Nucleus accumbens (tissue), 56 donors: ENCODE data around the gene ELP4.

Experiments
- DNase-seq, 56 donors: peaks; one replicate each; lab custom pipeline; 2025; lab: John Stamatoyannopoulos, UW

Gene ELP4

GRCh38 chr11:31797190-31798056 lies 287.9 kb downstream of the ELP4 start:
- no peak for DNase-seq

GRCh38 chr11:31798057-31798553 lies 288.5 kb downstream of the ELP4 start:
- no peak for DNase-seq

GRCh38 chr11:31798554-31799434 lies 289.2 kb downstream of the ELP4 start:
- DNase-seq, result peak in 1 of 56 donors; percentile 22

- no peak for DNase-seq
These were observed 290.1 kb downstream of the ELP4 start for GRCh38 chr11:31799435-31800397.

- no peak for DNase-seq
These were observed 291.1 kb downstream of the ELP4 start for GRCh38 chr11:31800398-31801265.

- DNase-seq, result no peak
These were observed 291.7 kb downstream of the ELP4 start for GRCh38 chr11:31801298-31801702.

GRCh38 chr11:31802000-31802551 lies 292.5 kb downstream of the ELP4 start:
- no peak for DNase-seq

- DNase-seq, result no peak
These were observed 293.0 kb downstream of the ELP4 start for GRCh38 chr11:31802609-31802989.

GRCh38 chr11:31802990-31803812 lies 293.6 kb downstream of the ELP4 start:
- no peak for DNase-seq

- no peak for DNase-seq
These were observed 294.3 kb downstream of the ELP4 start for GRCh38 chr11:31803813-31804311.

- no peak for DNase-seq
These were observed 294.9 kb downstream of the ELP4 start for GRCh38 chr11:31804312-31805036.

- DNase-seq, result no peak
These were observed 295.6 kb downstream of the ELP4 start for GRCh38 chr11:31805037-31805628.

- no peak for DNase-seq
These were observed 296.1 kb downstream of the ELP4 start for GRCh38 chr11:31805629-31806185.

GRCh38 chr11:31806186-31806927 lies 296.8 kb downstream of the ELP4 start:
- no peak for DNase-seq

GRCh38 chr11:31806928-31807798 lies 297.6 kb downstream of the ELP4 start:
- no peak for DNase-seq
